GM23338 (cell line): ENCODE results near the gene MYO5B.

Experiments used
- CREB1 ChIP-seq: fragments of 250-450 bp; sonication (Bioruptor Pico); IDR thresholded peaks from 2 replicates; pipeline ENCODE4 v1.5.0; 2020; ENCODE audit warnings: low read depth, mild to moderate bottlenecking, moderate library complexity
- EZH2 ChIP-seq: fragments of 200-600 bp; sonication (generic); IDR thresholded peaks from one replicate; pipeline ENCODE4 v1.8.0; 2017; ENCODE audit warnings: antibody characterized with exemption, mild to moderate bottlenecking, low read depth; ENCODE audit not compliant: unreplicated experiment
- EZH2phosphoT487 ChIP-seq: fragments of 200-600 bp; sonication (generic); IDR thresholded peaks from one replicate; pipeline ENCODE4 v1.8.1; 2018; ENCODE audit warnings: antibody characterized with exemption; ENCODE audit not compliant: unreplicated experiment
- JUNB ChIP-seq: IDR thresholded peaks from one replicate; pipeline ENCODE4 v1.6.1; 2016; ENCODE audit warnings: antibody characterized with exemption; ENCODE audit not compliant: unreplicated experiment
- POLR2AphosphoS5 ChIP-seq: IDR thresholded peaks from 2 replicates; pipeline ENCODE4 v1.6.1; 2016; ENCODE audit warnings: antibody characterized with exemption, low read depth
- ZNF331 ChIP-seq: fragments of 250-450 bp; sonication (Bioruptor Pico); IDR thresholded peaks from 2 replicates; pipeline ENCODE4 v1.5.0; 2020; ENCODE audit warnings: low read depth, mild to moderate bottlenecking, moderate library complexity
- TF ChIP-seq, protein P1 (sequence below), 2 experiments: fragments of 200-600 bp in 1 of 2; sonication (generic) in 1 of 2; conservative IDR thresholded peaks; 2 replicates each; pipeline versions ENCODE4 v1.5.1 to v1.6.1; 2016 to 2017; ENCODE audit warnings: antibody characterized with exemption in 2 of 2, low read depth in 2 of 2, mild to moderate bottlenecking in 2 of 2, moderate library complexity in 1 of 2
- TF ChIP-seq, protein P2 (sequence below): IDR thresholded peaks from one replicate; pipeline ENCODE4 v1.6.1; 2018; ENCODE audit warnings: antibody characterized with exemption; ENCODE audit not compliant: unreplicated experiment
- TF ChIP-seq, protein P3 (sequence below): IDR thresholded peaks from 2 replicates; pipeline ENCODE4 v1.6.1; 2016; ENCODE audit warnings: antibody characterized with exemption

DNA sequence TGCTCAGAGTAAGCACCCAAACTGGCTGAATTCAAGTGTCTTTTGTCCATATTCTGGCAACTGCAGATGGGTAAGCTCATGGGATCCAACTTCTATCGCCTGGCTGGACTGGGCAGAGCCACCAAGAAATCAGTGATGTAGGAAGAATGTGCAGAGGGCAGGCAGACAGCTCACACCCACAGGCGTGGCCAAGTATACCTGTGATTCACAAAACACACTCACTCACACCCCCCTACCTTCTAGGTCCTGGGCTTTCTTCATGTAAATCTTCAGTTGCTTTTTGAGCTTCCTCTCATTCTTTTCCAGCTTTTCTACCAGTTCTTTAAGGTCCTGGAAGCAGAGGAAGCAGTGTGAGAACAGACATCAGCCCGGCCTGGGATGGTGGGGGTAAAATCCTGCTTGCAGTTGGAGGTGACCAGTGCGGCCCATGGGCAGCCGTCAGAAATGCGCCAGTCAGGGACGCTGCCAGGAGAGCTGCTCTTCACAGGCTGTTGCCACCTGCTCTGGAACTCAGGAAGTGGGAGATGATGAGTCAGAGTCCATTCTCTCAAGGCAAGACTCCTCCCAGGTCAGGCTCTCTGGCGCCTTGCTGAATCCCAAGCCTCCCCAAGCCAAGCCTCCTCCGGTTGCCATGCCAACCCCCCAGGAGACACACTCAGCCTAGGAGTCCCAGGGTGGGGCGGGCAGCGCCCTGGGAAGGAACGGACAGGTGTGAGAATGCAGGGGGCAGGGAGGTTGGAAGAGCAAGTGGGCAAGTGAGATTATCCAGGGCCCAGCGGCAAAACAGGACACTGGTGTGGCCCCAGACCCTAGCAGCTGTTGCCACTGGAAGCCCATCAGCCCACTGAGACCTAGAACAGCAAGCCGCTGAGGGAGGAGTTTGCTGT is 345.4 kb downstream of the MYO5B start:
- TF ChIP-seq, protein P1, sequence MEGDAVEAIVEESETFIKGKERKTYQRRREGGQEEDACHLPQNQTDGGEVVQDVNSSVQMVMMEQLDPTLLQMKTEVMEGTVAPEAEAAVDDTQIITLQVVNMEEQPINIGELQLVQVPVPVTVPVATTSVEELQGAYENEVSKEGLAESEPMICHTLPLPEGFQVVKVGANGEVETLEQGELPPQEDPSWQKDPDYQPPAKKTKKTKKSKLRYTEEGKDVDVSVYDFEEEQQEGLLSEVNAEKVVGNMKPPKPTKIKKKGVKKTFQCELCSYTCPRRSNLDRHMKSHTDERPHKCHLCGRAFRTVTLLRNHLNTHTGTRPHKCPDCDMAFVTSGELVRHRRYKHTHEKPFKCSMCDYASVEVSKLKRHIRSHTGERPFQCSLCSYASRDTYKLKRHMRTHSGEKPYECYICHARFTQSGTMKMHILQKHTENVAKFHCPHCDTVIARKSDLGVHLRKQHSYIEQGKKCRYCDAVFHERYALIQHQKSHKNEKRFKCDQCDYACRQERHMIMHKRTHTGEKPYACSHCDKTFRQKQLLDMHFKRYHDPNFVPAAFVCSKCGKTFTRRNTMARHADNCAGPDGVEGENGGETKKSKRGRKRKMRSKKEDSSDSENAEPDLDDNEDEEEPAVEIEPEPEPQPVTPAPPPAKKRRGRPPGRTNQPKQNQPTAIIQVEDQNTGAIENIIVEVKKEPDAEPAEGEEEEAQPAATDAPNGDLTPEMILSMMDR (conservative IDR thresholded peaks at IDR 0.05; ENCODE audit: low read depth in 2 of 2): no peak
- TF ChIP-seq, protein P2, sequence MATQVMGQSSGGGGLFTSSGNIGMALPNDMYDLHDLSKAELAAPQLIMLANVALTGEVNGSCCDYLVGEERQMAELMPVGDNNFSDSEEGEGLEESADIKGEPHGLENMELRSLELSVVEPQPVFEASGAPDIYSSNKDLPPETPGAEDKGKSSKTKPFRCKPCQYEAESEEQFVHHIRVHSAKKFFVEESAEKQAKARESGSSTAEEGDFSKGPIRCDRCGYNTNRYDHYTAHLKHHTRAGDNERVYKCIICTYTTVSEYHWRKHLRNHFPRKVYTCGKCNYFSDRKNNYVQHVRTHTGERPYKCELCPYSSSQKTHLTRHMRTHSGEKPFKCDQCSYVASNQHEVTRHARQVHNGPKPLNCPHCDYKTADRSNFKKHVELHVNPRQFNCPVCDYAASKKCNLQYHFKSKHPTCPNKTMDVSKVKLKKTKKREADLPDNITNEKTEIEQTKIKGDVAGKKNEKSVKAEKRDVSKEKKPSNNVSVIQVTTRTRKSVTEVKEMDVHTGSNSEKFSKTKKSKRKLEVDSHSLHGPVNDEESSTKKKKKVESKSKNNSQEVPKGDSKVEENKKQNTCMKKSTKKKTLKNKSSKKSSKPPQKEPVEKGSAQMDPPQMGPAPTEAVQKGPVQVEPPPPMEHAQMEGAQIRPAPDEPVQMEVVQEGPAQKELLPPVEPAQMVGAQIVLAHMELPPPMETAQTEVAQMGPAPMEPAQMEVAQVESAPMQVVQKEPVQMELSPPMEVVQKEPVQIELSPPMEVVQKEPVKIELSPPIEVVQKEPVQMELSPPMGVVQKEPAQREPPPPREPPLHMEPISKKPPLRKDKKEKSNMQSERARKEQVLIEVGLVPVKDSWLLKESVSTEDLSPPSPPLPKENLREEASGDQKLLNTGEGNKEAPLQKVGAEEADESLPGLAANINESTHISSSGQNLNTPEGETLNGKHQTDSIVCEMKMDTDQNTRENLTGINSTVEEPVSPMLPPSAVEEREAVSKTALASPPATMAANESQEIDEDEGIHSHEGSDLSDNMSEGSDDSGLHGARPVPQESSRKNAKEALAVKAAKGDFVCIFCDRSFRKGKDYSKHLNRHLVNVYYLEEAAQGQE: no peak
- no peak for TF ChIP-seq EZH2
- TF ChIP-seq POLR2AphosphoS5: no peak
- TF ChIP-seq CREB1 (CRISPR knock-in tag): no peak
- TF ChIP-seq JUNB: no peak
- no peak for TF ChIP-seq EZH2phosphoT487
- no peak for TF ChIP-seq ZNF331 (CRISPR knock-in tag)
- TF ChIP-seq, protein P3, sequence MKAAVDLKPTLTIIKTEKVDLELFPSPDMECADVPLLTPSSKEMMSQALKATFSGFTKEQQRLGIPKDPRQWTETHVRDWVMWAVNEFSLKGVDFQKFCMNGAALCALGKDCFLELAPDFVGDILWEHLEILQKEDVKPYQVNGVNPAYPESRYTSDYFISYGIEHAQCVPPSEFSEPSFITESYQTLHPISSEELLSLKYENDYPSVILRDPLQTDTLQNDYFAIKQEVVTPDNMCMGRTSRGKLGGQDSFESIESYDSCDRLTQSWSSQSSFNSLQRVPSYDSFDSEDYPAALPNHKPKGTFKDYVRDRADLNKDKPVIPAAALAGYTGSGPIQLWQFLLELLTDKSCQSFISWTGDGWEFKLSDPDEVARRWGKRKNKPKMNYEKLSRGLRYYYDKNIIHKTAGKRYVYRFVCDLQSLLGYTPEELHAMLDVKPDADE: no peak
